Smooth muscle cell (in vitro differentiated cells): ENCODE data around the gene PNMA8B. TPM values are rescaled to one million over a fixed set of nuclear protein-coding genes. Genes with fewer than 3 reads are reported as not detected.

ENCODE experiments used
- DNase-seq: peaks from one replicate; lab custom pipeline; 2025; ENCODE audit not compliant: unreplicated experiment; lab: John Stamatoyannopoulos, UW
- H2AFZ ChIP-seq: fragments of 200-600 bp; sonication (generic); 2 replicates; pipeline ENCODE4 v1.6.0; 2016; ENCODE audit warnings: antibody characterized with exemption, low read depth, mild to moderate bottlenecking
- H3F3A ChIP-seq: fragments of 200-600 bp; sonication (generic); 2 replicates; pipeline ENCODE4 v1.6.0; 2017; ENCODE audit warnings: antibody characterized with exemption, low read depth
- H3K27ac ChIP-seq: fragments of 200-600 bp; sonication (generic); 2 replicates; pipeline ENCODE4 v1.5.1; 2016; ENCODE audit warnings: low read depth, mild to moderate bottlenecking
- H3K27me3 ChIP-seq: fragments of 200-600 bp; sonication (generic); 2 replicates; pipeline ENCODE4 v1.6.1; 2016; ENCODE audit warnings: low read depth, mild to moderate bottlenecking
- H3K36me3 ChIP-seq: fragments of 200-600 bp; sonication (generic); 2 replicates; pipeline ENCODE4 v1.5.1; 2016; ENCODE audit warnings: low read depth
- H3K4me1 ChIP-seq: fragments of 200-600 bp; sonication (generic); 2 replicates; pipeline ENCODE4 v1.5.1; 2016; ENCODE audit warnings: low read depth
- H3K4me2 ChIP-seq: fragments of 200-600 bp; sonication (generic); 2 replicates; pipeline ENCODE4 v1.6.0; 2016; ENCODE audit warnings: mild to moderate bottlenecking
- H3K4me3 ChIP-seq: fragments of 200-600 bp; sonication (generic); 2 replicates; pipeline ENCODE4 v1.5.1; 2016; ENCODE audit warnings: mild to moderate bottlenecking
- H3K79me2 ChIP-seq: fragments of 200-600 bp; sonication (generic); 2 replicates; pipeline ENCODE4 v1.6.0; 2016; ENCODE audit warnings: low read depth, mild to moderate bottlenecking
- H3K9ac ChIP-seq: fragments of 200-600 bp; sonication (generic); 2 replicates; pipeline ENCODE4 v1.6.0; 2016; ENCODE audit warnings: low read depth
- H3K9me3 ChIP-seq: fragments of 200-600 bp; sonication (generic); replicated peaks from 2 replicates; pipeline ENCODE4 v1.5.1; 2016; ENCODE audit warnings: low read depth
- H4K20me1 ChIP-seq: fragments of 200-600 bp; sonication (generic); 2 replicates; pipeline ENCODE4 v1.6.0; 2016; ENCODE audit warnings: low read depth
- CTCF ChIP-seq: fragments of 200-600 bp; sonication (generic); IDR thresholded peaks from 2 replicates; pipeline ENCODE4 v1.5.1; 2017; ENCODE audit warnings: borderline replicate concordance, mild to moderate bottlenecking, antibody characterized with exemption; ENCODE audit not compliant: insufficient read depth, poor library complexity, severe bottlenecking
- WGBS: methylation state at CpG from one replicate; pipeline ENCODE4 v1.1.7; 2016; ENCODE audit warnings: low lambda C conversion rate; 5-methylcytosine and 5-hydroxymethylcytosine counted together
- polyA plus RNA-seq: library from polyadenylated mRNA; unstranded; fragments of >200 nt; fragmentation: Nextera tagmentation; extraction: Ambion mirVana; gene quantifications from 2 replicates; pipeline ENCODE4 v1.2.1, GENCODE V29; 2016
- total RNA-seq: library from RNA; depleted of rRNA; stranded (reverse); fragments of >200 nt; gene quantifications from 2 replicates; pipeline ENCODE4 v1.2.3, GENCODE V29; 2014

Gene PNMA8B
- total and polyA plus RNA-seq, 2 experiments from 2014 or later = 1.0 to 1.2 TPM

GRCh38 chr19:46487178-46487801 is 8.4 kb downstream of the PNMA8B start:
- Histone ChIP-seq H3K36me3 (no peaks in the 10 kb centered on the region), H2AFZ (peak overlapping the region; percentile 73), H3K4me2 (peak overlapping the region; percentile 88), H4K20me1 (no peaks in the 10 kb centered on the region), H3K27me3 (no peaks in the 10 kb centered on the region), H3K27ac (no peak overlapping the region), H3K4me1 (peaks cover 3% of the 10 kb centered on the region), H3K4me3 (peak overlapping the region; percentile 44), H3K9me3 (no peaks in the 10 kb centered on the region), H3F3A (peaks cover 11% of the 10 kb centered on the region), H3K9ac (no peak overlapping the region), H3K79me2 (no peaks in the 10 kb centered on the region)
- TF ChIP-seq CTCF = no peak
- 50% methylated on average over 18 of the region's 19 CpGs for WGBS
- DNase-seq = no peak

- Histone ChIP-seq H3K79me2 (no peaks in the 10 kb centered on the region), H3F3A (peaks cover 18% of the 10 kb centered on the region), H2AFZ (no peak overlapping the region), H3K27me3 (no peaks in the 10 kb centered on the region), H3K4me3 (no peak overlapping the region), H3K4me2 (no peak overlapping the region), H3K9ac (no peak overlapping the region), H4K20me1 (no peaks in the 10 kb centered on the region), H3K36me3 (no peaks in the 10 kb centered on the region), H3K27ac (no peak overlapping the region), H3K9me3 (no peaks in the 10 kb centered on the region), H3K4me1 (peaks cover 9% of the 10 kb centered on the region)
- TF ChIP-seq CTCF = no peak
- no peak for DNase-seq
- 88% methylated on average over 3 of the region's 3 CpGs for WGBS
Observed at GRCh38 chr19:46486358-46486757, 9.3 kb downstream of the PNMA8B start.

- WGBS = 84% methylated on average over 4 of the region's 4 CpGs
- Histone ChIP-seq H3K9ac (no peak overlapping the region), H3K36me3 (no peaks in the 10 kb centered on the region), H3K4me2 (no peak overlapping the region), H3F3A (peaks cover 25% of the 10 kb centered on the region), H3K79me2 (no peaks in the 10 kb centered on the region), H3K4me3 (no peak overlapping the region), H3K27me3 (no peaks in the 10 kb centered on the region), H3K4me1 (peaks cover 17% of the 10 kb centered on the region), H2AFZ (no peak overlapping the region), H3K27ac (no peak overlapping the region), H4K20me1 (no peaks in the 10 kb centered on the region), H3K9me3 (no peaks in the 10 kb centered on the region)
- DNase-seq = no peak
- no peak for TF ChIP-seq CTCF
Observed at GRCh38 chr19:46484656-46485055, 11.0 kb downstream of the PNMA8B start.

GRCh38 chr19:46482631-46483030 is 13.0 kb downstream of the PNMA8B start:
- H3K4me3 ChIP-seq = no peak overlapping the region
- WGBS = 10% methylated on average over 3 of the region's 3 CpGs
- peaks cover 17% of the 10 kb centered on the region for H3K4me1 ChIP-seq
- no peaks in the 10 kb centered on the region for H4K20me1 ChIP-seq
- no peaks in the 10 kb centered on the region for H3K36me3 ChIP-seq
- peaks cover 28% of the 10 kb centered on the region for H3F3A ChIP-seq
- H3K4me2 ChIP-seq = no peak overlapping the region
- no peak for DNase-seq
- no peaks in the 10 kb centered on the region for H3K79me2 ChIP-seq
- peak overlapping the region; percentile 93 for H3K27ac ChIP-seq
- H3K27me3 ChIP-seq = no peaks in the 10 kb centered on the region
- TF ChIP-seq CTCF = no peak
- H3K9ac ChIP-seq = no peak overlapping the region
- no peaks in the 10 kb centered on the region for H3K9me3 ChIP-seq
- no peak overlapping the region for H2AFZ ChIP-seq
